Mucosa of descending colon (tissue), 3 donors: Measurements from ENCODE around the gene NBAS. TPM values are rescaled to one million over a fixed set of nuclear protein-coding genes. Genes with fewer than 3 reads are reported as not detected.
"Not testable (repeated sequence)": the region's sequence is repeated elsewhere in the genome, so short reads cannot be mapped to it uniquely, and the experiment has no call there.

ENCODE experiments used
- ATAC-seq: fragments of 200-7000 bp; cut with Tn5 transposase; one replicate; pipeline ENCODE4 v1.9.1; 2020; ENCODE audit warnings: mild to moderate bottlenecking, moderate library complexity
- DNase-seq, 3 donors: peaks; one replicate each; pipeline ENCODE4 v3.0.0-alpha.2; 2020
- H3K36me3 ChIP-seq: fragments of 200-600 bp; one replicate; pipeline ENCODE4 v1.8.0; 2021; ENCODE audit warnings: low read depth, mild to moderate bottlenecking
- H3K4me1 ChIP-seq: fragments of 200-600 bp; one replicate; pipeline ENCODE4 v1.8.0; 2021; ENCODE audit warnings: low read depth, mild to moderate bottlenecking
- H3K4me3 ChIP-seq: fragments of 200-600 bp; one replicate; pipeline ENCODE4 v1.8.0; 2021; ENCODE audit warnings: mild to moderate bottlenecking
- H3K9me3 ChIP-seq: fragments of 200-600 bp; one replicate; pipeline ENCODE4 v1.8.0; 2021; ENCODE audit warnings: mild to moderate bottlenecking
- CTCF ChIP-seq: fragments of 200-600 bp; IDR thresholded peaks from one replicate; pipeline ENCODE4 v1.8.0; 2022; ENCODE audit warnings: antibody characterized with exemption, mild to moderate bottlenecking
- intact Hi-C, 2 donors: fragments of 100-400 bp; cut with DNase I in 1 of 2; cut with micrococcal nuclease in 1 of 2; formaldehyde crosslinking; loops; one replicate each; pipeline versions ENCODE4 v1.11.0 to v1.11.1; 2022; cut with DNase I, micrococcal nuclease
- total RNA-seq, 3 donors: library from RNA; stranded (reverse); fragmentation: NEBNext Ultra II Directional in 2 of 3; extraction: Animal tissue kit (Norgen Biotek cat#: 25700) in 2 of 3; gene quantifications; one replicate each; pipeline versions ENCODE4 v1.2.1 to v1.2.4, GENCODE V29; 2021 to 2023
- donor health status: DM: no; HTN: no; CAD: no; lungs with moderate emphysema.
- donor health status: DM: no; HTN: no; CAD: no.
- donor health status: DM: no; HTN: yes; CAD: no.

NBAS gene
- total RNA-seq, 3 donors from 2014 or later = 25.8 to 50.2 (median 32.8) TPM

- no peaks in the 10 kb centered on the region for H3K4me1 ChIP-seq
- no peaks in the 10 kb centered on the region for H3K9me3 ChIP-seq
- no peak overlapping the region for H3K4me3 ChIP-seq
- intact Hi-C loops = no loop called here
- H3K36me3 ChIP-seq = no peaks in the 10 kb centered on the region
- ATAC-seq = no peak
- DNase-seq = no peak
- no peak for TF ChIP-seq CTCF
Measured at GRCh38 chr2:15449556-15450236, 111.4 kb downstream of the NBAS start.

- H3K9me3 ChIP-seq = no peaks in the 10 kb centered on the region
- DNase-seq (no peak), ATAC-seq (no peak)
- no peaks in the 10 kb centered on the region for H3K36me3 ChIP-seq
- H3K4me3 ChIP-seq = no peak overlapping the region
- no peaks in the 10 kb centered on the region for H3K4me1 ChIP-seq
- TF ChIP-seq CTCF = no peak
- intact Hi-C loops = no loop called here
Measured at GRCh38 chr2:15448250-15448839, 112.8 kb downstream of the NBAS start.

DNA sequence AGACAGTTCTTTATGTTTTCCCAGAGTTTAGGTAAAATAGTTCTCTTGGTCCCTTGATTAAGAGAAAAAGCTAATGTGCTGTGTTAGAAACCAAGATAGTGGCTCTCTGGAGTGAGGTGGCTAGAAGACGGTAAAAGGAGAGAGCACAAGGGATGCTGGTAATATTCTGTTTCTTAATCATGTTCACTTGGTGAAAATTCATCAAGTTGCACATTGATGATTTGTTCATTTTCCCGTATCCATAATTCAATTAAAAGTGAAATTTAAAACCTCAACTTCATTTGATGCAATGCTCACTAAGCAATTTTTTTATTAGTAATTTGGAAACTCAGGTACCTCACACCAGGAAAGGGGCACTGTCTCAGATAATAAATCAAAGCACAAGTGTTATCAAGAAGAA, 113.8 kb downstream of the NBAS start:
- TF ChIP-seq CTCF = no peak
- ATAC-seq = no peak
- no peak overlapping the region for H3K4me3 ChIP-seq
- no peak for DNase-seq
- no peaks in the 10 kb centered on the region for H3K9me3 ChIP-seq
- H3K36me3 ChIP-seq = no peaks in the 10 kb centered on the region
- no peaks in the 10 kb centered on the region for H3K4me1 ChIP-seq
- intact Hi-C loops = no loop called here

DNA sequence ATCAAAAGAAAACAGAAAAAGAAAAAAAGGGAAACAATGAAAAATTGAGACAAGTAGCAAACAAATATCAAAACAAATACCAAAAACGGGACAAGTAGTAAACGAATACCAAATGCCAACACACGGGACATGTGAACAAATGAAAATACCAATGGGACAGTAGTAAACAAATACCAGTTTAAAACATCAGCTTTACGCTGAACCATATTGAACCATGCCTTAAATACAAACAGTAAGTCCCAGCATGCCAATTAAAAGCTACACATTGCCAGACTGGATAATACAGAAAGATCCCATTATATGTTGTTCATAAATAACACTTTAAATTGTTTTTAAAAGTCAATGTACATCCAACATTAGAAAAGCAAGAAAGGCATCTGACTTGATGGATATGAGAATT, 114.2 kb downstream of the NBAS start:
- no peaks in the 10 kb centered on the region for H3K36me3 ChIP-seq
- intact Hi-C loops = no loop called here
- ATAC-seq (no peak), DNase-seq (no peak)
- H3K9me3 ChIP-seq = no peaks in the 10 kb centered on the region
- H3K4me3 ChIP-seq = no peak overlapping the region
- H3K4me1 ChIP-seq = no peaks in the 10 kb centered on the region
- TF ChIP-seq CTCF = no peak

GRCh38 chr2:15445891-15446562, 115.1 kb downstream of the NBAS start:
- H3K9me3 ChIP-seq = no peaks in the 10 kb centered on the region
- ATAC-seq (no peak), DNase-seq (no peak)
- no peak overlapping the region for H3K4me3 ChIP-seq
- H3K36me3 ChIP-seq = no peaks in the 10 kb centered on the region
- TF ChIP-seq CTCF = no peak
- H3K4me1 ChIP-seq = no peaks in the 10 kb centered on the region
- intact Hi-C loops = no loop called here

GRCh38 chr2:15439768-15440524, 121.2 kb downstream of the NBAS start:
- H3K36me3 ChIP-seq, H3K4me1 ChIP-seq, H3K9me3 ChIP-seq, ATAC-seq, intact Hi-C loops, H3K4me3 ChIP-seq, DNase-seq: not testable (repeated sequence)

DNA sequence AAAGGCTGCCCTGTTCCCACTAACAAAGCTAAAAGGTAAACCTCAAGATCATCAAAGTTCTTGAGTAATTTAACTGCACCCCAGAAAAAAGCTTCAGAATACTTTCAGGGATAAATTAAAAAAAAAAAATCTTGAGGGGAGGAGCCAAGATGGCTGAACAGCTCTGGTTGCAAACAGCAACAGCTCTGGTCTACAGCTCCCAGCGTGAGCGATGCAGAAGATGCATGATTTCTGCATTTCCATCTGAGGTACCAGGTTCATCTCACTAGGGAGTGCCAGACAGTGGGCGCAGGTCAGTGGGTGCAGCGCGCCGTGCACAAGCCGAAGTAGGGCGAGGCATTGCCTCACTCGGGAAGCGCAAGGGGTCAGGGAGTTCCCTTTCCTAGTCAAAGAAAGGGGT, 121.8 kb downstream of the NBAS start:
- intact Hi-C loops, H3K4me3 ChIP-seq, ATAC-seq, H3K9me3 ChIP-seq, DNase-seq, H3K4me1 ChIP-seq, H3K36me3 ChIP-seq: not testable (repeated sequence)
